RCC 7860 (cell line): ENCODE results near the gene SCFD2.
"Not testable (repeated sequence)": the region's sequence is repeated elsewhere in the genome, so short reads cannot be mapped to it uniquely, and the experiment has no call there.

Experiments used
- DNase-seq: peaks from one replicate; pipeline ENCODE4 v3.0.0-alpha.2; 2015; ENCODE audit warnings: low spot score
- FAIRE-seq: peaks from 2 replicates; lab custom pipeline; 2012; peaks lifted over from hg19 to GRCh38; lab: Jason Lieb, UNC

The SCFD2 gene

DNA sequence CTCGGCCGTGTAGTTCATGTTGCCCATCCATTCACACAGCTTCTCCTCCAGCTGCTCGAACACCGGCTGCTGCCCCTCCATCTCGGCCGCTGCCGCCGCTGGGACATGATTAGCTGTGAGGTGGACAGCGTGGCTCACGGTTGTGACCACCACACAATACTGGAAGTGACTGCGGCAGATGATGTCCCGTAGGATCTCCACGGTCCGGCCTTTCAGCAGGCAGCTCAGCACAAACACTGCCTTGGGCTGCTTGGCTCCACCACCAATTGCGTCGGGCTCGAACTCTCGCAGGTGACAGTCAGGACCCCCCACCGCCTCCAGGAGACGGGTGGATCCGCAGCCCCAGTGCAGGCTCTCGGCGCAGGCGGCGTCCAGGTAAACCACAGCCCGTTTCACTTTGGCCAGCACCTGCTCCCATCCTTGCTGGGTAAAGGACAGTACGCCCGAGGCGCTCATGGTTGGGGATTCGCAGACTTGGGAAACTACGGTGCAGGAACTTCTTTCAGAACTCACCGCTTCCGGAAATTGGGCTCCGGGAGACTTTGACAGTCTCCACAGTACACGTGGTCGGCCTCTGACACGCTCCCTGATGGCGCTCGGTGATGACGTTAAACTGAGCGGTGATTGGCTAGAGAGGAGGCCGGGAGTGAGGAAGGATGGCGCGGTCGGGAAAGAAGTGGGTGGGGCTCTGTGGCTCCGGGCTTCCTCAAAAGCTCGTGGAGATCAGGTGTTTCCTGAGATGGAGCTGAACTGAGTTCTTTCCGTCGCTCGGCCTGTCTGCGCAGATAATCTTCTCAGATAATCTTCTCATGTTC, at the start of gene SCFD2:
Gene SCFD2, minus strand, starts transcription at position 576 of the 815 bp plus-strand sequence.
- FAIRE-seq, result peak; percentile 74
- peak; percentile 90 for DNase-seq

DNA sequence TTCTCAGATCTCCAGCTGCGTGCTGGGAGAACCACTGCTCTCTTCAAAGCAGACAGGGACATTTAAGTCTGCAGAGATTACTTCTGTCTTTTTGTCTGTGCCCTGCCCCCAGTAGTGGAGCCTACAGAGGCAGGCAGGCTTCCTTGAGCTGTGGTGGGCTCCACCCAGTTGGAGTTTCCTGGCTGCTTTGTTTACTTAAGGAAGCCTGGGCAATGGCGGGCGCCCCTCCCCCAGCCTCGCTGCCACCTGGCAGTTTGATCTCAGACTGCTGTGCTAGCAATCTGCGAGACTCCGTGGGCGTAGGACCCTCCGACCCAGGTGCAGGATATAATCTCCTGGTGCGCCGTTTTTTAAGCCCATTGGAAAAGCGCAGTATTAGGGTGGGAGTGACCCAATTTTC, 43.6 kb upstream of the SCFD2 start:
- FAIRE-seq, DNase-seq: not testable (repeated sequence)

DNA sequence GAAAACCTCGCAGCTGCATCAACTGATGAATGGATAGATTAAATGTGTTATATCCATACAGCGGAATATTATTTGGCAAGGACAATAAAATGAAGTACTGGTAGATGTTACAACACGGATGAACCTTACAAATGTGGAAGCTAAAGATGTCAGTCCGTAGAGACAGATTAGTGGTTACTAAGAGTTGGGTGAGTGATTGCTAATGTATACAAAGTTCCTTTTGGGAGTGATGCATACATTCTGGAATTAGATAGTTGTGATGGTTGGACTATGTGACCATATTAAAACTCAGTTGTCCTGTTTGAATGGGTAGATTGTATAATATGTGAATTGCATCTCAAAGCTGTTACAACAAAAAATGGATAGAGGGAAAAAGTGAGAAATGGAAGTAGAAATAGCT, 14.4 kb upstream of the SCFD2 start:
- DNase-seq (no peak), FAIRE-seq (no peak)

DNA sequence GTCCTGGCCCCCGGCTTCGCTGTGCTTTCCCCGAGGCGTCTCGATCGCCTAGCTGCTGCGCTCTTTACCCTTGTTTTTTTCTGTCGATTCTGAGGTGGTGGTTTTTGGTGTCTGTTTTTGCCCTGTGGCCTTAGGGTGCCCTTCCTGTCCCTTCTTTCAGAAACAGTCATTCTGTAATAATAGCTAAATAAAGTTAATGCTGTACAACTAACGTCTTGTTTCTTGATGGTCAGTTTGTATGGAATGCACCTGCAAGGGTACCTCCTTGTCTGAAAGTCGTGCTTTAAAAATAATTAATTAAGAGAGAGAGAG, 12.3 kb upstream of the SCFD2 start:
- DNase-seq (no peak), FAIRE-seq (no peak)

DNA sequence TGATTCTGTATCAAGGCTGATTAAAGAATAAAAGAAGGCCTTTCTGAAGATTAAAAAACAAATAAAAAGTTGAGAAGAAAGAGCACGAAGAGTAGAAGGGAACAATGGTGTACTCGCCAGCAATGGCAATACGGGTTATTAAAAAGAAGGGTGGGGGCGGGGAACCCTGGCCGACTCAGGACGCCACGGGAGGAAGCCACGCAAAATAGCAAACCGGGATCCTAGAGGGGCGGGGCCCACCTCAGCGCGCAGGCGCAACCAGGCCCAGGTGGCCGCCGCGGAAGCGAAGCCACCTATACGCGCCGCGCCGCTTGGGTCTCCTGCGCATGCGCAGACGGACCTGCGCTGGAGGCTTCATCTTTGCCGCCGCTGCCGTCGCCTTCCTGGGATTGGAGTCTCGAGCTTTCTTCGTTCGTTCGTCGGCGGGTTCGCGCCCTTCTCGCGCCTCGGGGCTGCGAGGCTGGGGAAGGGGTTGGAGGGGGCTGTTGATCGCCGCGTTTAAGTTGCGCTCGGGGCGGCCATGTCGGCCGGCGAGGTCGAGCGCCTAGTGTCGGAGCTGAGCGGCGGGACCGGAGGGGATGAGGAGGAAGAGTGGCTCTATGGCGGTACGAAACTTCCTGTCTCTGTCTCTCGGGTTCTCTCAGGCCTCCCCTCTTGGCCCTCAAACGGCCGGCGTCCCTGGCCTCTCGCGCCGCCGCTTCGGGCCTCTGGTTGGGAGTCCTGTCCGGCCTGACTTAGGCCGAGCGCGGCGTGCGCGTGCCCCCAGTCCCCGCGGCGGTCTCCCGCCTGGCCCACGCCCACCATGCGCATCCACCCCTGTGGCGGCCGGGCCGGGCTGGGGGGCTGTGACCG, 11.7 kb upstream of the SCFD2 start, which contains the start of gene FIP1L1:
Gene FIP1L1, plus strand, starts transcription at position 323 of the 852 bp plus-strand sequence. Its CDS starts 198 bp downstream, at position 521.
- peak; percentile 85 for DNase-seq
- FAIRE-seq, result peak; percentile 58

DNA sequence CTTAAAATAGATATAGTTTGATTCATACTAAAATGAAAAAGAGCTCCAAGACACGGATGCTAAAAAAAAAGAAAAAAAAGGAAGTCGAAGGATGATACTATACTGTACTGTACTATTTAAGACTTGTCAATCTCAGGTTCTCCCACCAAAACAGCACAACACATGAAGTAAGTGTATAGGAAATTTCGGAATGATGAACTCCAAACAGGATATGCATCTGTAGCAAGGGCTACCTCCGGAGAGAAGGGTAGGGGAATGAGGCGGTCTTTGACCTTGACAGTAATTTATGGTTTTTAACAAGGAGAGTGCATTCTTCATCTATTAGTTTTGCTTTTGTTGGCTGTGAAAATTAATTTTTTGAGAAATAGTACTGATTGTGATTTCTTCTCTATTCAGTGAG, 11.0 kb upstream of the SCFD2 start:
- FAIRE-seq (no peak), DNase-seq (no peak)

DNA sequence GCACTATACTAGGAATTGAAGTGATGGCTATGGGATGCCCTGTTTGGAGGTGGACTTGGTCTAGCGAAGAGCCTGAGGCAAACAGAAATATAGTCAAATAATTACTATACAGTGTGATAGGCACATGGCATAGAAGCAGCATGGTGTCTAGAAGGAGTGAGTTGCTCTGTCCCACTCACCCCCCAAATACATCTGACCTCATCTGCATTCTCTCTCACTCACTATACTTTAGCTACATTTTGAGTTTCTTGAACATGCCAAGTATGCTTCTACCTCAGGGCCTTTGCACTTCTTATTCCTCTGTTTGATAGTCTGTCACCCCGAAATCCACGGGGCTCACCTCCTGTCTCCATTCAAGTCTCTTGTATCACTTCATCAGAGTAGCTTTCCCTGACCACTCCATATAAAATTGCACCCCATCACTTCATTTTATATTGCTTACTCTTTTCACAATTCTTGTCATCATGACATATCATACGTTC, 9.0 kb upstream of the SCFD2 start:
- DNase-seq (no peak), FAIRE-seq (no peak)

DNA sequence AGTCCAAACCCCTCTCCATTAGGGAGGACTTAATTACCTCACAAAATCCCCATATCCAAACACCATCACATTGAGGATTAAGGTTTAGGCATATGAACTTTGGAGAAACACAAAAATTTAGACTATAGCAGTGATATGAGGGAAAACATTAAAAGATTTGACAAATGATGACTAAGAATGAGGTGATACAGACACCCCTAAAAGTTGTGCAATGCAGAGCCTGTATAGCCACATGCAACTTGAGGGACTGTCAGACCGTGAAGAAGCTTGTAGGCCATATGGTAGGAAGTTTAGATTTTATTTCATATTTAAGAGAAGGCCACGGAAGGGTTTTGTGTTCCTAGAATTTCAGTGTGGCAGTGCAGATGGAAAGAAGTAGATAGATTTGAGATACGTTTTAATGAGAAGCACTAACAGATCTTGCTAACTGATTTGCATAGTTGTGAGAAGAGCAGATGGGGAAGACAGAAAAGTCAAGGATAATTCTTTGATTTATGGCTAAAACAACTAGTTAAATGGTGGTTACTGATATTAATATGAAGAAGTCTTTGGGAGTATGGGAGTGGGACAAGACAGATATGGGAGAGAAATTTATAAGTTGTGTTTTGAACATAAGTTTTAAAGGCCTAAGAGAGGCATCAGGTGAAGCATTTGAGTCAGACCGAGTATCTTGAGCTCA, 6.1 kb upstream of the SCFD2 start:
- DNase-seq, result no peak
- no peak for FAIRE-seq

DNA sequence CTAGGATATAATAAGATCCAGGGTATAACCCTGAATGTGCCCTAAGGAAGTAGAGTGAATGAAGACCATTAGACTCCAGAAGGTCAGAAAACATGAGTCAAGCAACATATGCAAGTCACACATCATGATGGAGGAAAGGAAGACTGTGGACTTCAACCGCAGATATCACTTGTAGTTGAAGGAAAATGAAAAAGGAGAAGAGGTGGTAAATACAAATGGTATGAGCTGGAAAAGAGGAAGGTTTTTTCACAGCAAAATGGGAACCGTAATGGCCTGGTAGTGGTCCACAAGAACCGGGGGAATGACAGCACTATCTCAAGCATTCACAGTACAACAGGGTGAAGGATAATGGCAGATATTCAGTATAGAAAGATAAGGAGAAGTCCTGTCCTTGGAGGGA, 5.2 kb upstream of the SCFD2 start:
- DNase-seq (no peak), FAIRE-seq (no peak)

DNA sequence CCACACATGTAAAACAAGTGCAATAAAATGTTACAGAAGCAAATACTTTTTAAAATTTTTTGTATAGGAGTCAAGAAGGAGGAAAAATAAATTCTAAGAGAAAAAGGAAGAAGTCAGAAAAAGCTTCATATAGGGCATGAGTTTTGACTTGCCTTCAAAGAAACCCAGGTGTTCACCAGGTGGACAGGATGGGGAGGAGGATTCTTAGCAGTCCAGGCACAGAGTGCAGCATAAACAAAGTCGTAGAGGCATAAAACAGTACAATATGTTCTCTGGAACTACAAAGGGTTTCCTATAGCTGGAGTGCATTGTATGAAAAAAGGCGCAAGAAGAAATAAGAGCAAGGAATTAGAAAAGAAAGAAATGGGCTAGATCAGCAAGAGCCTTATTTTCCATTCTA, 1.9 kb upstream of the SCFD2 start:
- FAIRE-seq (no peak), DNase-seq (no peak)

DNA sequence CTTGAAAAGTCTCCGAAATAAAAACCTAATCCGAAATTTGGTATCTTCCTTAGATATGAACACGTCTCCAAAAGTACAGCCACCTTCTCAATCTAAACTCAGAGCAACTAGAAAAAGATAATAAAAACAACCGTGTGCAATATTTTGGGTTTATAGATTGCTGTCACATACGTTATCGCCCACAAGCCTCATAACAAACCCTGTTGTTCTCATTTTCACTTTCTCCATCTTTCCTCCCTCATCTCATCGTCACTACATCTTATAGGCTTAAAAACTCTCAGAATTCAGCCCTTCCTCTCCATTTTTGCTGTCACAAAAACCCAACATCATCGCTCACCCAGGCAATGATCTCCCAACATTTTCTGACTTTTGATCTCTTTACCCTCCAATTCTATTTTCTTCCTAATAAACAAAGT, 448 bp upstream of the SCFD2 start:
- DNase-seq (no peak), FAIRE-seq (no peak)

DNA sequence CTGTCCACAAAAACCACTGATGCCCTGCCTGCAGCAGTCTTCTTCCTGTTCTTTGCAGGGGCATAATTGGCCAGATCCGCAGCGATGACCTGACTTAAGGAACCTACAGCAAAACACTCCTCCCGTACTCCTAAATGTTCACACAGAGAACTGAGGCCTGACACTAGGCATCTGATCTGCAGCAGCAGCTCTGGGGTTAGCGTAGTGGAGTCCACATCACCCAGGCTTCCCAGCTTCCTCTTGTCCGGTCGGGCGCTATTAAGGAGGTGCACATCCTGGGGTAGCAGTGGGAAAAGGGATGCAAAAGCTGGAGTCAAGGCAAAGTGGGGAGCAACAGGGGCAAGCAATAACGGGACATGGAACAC, 758 bp downstream of the SCFD2 start:
- no peak for DNase-seq
- no peak for FAIRE-seq

DNA sequence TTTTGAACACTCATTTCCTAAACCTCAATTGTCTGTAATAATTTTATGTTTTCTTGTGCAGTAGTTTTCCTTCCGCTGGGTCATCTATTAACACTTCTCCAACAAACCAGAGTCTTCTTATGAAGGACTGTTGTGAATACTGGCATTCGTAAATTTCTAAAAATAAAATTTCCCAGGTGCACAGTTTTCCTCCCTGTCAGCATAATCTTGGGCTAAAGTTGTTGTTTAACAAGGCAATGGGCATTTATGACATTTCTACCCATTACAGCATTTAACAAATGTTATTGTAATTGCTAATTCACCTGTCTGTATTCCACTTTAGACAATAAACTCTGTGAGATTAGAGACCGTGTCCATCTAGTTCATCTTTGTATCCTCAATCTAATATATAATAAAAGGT, 1.2 kb downstream of the SCFD2 start:
- DNase-seq (no peak), FAIRE-seq (no peak)

DNA sequence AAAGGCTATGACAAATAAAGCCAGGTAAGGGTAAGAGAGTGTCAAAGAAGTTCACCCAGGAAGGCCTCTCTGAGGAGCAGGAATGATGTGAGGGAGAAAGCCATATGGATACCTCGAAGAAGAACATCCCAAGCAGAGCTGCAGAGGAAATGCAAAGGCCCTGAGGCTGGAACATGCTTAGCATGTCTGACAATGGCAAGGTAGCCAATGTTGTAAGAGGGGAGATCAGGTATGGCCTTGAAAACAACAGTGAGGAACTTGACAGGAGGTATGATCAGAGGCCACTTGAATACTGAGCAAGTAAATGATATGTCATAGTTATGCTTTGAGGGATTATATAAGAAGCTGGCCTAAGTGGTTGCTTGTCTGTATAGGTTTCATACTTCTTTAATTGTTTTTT, 3.8 kb downstream of the SCFD2 start:
- FAIRE-seq, result no peak
- no peak for DNase-seq

DNA sequence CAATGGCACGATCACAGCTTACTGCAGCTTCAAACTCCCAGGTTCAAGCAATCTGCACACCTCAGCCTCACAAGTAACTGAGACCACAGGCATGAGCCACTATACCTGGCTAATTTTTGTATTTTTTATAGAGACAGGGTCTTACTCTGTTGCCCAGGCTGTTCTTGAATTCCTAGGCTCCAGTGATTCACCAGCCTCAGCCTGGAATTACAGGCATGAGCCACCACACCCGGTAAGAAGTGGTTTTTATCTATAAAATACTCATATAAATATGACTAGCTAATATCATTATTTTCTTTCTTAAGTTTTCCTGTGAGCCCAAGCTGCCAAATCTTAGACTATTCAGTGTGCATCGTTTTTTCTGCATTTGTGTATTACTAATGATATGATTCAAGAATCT, 4.4 kb downstream of the SCFD2 start:
- no peak for DNase-seq
- FAIRE-seq, result no peak

DNA sequence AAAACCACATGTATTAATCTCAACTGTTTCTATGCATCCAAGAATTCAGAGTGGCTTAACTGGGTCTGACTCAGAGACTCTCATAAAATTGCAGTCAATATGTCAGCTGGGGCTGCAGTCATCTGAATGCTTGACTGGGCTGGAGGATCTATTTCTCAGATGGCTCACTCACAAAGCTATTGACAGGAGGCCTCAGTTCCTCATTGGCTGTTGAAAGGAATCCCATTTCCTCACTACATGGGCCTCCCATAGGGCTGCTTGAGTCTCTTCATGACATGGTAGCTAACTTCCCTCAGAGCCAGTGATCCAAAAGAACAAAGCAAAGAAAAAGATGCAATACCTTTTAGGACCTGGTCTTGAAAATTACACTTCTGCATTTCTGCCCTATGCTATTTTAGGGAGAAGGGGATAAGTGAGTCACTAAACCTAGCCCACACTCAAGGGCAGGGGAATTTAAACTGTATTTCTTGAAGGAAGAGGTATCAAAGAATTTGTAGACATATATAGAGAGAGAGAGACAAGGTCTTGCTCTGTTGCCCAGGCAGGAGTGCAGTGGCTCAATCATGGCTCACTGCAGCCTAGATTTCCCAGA, 9.8 kb downstream of the SCFD2 start:
- DNase-seq (no peak), FAIRE-seq (no peak)

DNA sequence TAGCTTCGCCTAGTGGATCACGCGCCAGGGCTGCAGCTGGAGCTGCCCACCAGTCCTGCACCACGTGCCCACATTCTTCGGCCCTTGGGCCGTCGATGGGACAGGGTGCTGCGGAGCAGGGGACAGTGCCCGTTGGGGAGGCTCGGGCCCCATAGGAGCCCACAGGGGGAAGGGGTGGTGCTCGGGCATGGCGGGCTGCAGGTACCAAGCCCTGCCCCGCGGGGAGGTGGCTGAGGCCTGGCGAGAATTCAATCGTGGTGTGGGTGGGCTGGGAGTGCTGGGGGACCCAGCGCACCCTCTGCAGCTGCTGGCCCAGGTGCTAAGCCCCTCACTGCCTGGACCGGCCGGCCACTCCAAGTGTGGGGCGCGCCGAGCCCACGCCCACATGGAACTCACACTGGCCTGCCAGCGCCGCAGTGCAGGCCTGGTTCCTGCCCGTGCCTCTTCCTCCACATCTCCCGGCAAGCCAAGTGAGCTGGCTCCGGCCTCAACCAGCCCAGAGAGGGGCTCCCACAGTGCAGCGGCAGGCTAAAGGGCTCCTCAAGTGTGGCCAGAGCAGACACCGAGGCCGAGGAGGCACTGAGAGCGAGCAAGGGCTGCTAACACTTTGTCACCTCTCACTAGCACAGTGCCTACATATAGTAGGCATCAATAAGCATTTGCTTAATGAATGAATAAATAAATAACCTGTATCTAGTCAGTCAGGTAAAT, 11.7 kb downstream of the SCFD2 start:
- DNase-seq (no peak), FAIRE-seq (no peak)

DNA sequence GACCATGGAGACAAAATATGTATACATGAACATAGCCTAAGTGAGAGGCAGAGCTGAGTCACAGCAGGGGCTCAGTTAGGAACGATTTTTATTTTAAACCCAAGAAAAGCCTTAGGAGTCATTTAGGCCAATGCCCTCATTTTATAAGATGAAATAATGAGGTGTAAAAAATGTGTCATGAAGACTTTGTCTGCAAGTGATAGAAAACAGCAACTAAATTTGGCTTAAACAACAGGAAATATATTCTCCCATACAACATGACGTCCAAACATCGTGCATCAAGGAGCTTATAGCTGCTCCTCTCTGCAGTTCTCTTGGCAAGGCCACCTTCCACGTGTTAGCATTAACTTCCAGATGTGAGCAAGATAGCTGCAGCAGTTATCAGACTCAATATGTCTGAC, 16.8 kb downstream of the SCFD2 start:
- no peak for FAIRE-seq
- no peak for DNase-seq

DNA sequence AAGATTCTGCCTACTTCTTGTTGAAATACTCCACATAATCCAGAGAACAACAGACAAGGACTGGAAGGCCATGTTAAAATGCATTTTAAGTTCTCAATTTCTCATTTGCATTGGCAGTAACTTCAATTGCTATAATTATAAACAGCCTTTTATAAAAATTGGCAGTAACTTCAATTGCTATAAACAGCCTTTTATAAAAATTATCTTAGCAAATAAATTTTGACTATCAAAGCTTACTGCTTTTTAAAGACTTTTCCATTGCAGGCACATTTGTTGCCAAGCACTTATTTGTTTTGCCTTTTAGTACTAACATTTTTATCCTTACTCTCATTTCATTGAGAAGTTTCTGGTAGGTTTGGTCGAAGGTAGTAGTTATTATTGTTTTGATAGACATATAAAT, 17.8 kb downstream of the SCFD2 start:
- no peak for FAIRE-seq
- no peak for DNase-seq
